ENCODE results near the gene GALR3. TPM values are rescaled to one million over a fixed set of nuclear protein-coding genes. Genes with fewer than 3 reads are reported as not detected.

Gene GALR3
- total and polyA plus RNA-seq, 12 donors, result 0.03 TPM; not detected in 11

DNA sequence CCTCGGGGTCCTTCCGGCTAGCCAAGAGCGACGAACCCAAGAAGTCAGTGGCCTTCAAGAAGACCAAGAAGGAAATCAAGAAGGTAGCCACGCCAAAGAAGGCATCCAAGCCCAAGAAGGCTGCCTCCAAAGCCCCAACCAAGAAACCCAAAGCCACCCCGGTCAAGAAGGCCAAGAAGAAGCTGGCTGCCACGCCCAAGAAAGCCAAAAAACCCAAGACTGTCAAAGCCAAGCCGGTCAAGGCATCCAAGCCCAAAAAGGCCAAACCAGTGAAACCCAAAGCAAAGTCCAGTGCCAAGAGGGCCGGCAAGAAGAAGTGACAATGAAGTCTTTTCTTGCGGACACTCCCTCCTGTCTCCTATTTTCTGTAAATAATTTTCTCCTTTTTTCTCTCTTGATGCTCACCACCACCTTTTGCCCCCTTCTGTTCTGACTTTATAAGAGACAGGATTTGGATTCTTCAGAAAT is 17.3 kb upstream of the GALR3 start:
- Histone ChIP-seq H3K27ac (peak overlapping the region; percentile 83 to 96 (median 92)), H3K4me1 (peaks cover 8 to 67% (median 42%) of the 10 kb centered on the region in 9 donors), H3K27me3 (peaks cover 0 to 34% (median 0%) of the 10 kb centered on the region in 7 donors), H3K9me3 (no peaks in the 10 kb centered on the region), H3K4me3 (peak overlapping the region; percentile 54 to 85 (median 71)), H3K36me3 (no peaks in the 10 kb centered on the region)
- no peak for DNase-seq
- WGBS, 2 donors, result 18 to 27% methylated on average over 10 of the region's 10 CpGs
- TF ChIP-seq CTCF (IDR thresholded peaks at IDR 0.05), result no peak
- intact Hi-C loops (cut with DNase I), result loop anchor here in 3 of 10 donors (5.0 to 10.0 kb wide), 2 partner anchors 46 to 51 kb away; no protein-coding TSS in a partner anchor
- ATAC-seq, result no peak

DNA sequence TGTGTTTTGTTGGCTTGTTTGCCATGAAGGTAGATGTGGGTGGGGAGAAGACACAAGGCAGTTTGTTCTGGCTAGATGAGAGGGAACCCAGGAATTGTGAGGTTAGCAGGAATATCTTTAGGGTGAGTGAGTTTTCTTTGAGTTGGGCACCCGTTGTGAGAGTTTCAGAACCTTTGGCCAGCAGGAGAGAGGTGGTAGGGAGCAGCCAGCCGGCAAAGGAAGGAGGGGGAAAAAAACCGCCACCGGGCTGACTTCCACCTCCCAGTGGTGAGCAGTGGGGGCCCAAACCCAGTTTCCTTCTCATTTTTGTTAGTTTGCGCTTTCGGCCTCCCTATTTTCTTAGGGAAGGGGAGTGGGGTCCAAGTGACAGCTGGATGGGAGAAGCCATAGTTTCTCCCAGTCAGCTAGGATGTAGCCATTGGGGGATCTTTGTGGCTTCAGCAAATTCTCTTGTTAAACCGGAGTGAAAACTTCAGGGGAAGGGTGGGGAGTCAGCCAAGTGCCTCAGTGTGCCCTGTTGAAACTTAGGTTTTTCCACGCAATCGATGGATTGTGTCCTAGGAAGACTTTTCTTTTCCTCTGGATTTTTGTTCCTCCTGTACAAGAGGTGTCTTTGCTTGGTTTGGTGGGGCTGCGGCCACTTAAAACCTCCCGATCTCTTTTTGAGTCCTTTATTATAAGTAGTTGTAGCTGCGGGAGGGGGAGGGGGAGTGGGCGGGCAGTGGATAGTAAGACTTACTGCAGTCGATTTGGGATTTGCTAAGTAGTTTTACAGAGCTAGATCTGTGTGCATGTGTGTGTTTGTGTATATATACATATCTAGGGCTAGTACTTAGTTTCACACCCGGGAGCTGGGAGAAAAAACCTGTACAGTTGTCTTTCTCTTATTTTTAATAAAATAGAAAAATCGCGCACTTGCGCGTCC is 16.5 kb upstream of the GALR3 start:
- DNase-seq (no peak), ATAC-seq (peak in 1 of 8 donors; percentile 18)
- H3K27ac ChIP-seq, result peak overlapping the region in 7 of 10 donors; percentile 39 to 96 (median 62)
- no peaks in the 10 kb centered on the region for H3K9me3 ChIP-seq
- H3K36me3 ChIP-seq, result no peaks in the 10 kb centered on the region
- no peak for TF ChIP-seq CTCF (IDR thresholded peaks at IDR 0.05)
- H3K4me1 ChIP-seq, result peaks cover 8 to 67% (median 42%) of the 10 kb centered on the region in 9 donors
- peaks cover 0 to 34% (median 0%) of the 10 kb centered on the region in 7 donors for H3K27me3 ChIP-seq
- intact Hi-C loops (cut with DNase I), result loop anchor here in 3 of 10 donors (5.0 to 10.0 kb wide), 2 partner anchors 46 to 52 kb away; no protein-coding TSS in a partner anchor
- peak overlapping the region; percentile 54 to 85 (median 71) for H3K4me3 ChIP-seq
- WGBS, 2 donors, result 1 to 4% methylated on average over 19 of the region's 19 CpGs

DNA sequence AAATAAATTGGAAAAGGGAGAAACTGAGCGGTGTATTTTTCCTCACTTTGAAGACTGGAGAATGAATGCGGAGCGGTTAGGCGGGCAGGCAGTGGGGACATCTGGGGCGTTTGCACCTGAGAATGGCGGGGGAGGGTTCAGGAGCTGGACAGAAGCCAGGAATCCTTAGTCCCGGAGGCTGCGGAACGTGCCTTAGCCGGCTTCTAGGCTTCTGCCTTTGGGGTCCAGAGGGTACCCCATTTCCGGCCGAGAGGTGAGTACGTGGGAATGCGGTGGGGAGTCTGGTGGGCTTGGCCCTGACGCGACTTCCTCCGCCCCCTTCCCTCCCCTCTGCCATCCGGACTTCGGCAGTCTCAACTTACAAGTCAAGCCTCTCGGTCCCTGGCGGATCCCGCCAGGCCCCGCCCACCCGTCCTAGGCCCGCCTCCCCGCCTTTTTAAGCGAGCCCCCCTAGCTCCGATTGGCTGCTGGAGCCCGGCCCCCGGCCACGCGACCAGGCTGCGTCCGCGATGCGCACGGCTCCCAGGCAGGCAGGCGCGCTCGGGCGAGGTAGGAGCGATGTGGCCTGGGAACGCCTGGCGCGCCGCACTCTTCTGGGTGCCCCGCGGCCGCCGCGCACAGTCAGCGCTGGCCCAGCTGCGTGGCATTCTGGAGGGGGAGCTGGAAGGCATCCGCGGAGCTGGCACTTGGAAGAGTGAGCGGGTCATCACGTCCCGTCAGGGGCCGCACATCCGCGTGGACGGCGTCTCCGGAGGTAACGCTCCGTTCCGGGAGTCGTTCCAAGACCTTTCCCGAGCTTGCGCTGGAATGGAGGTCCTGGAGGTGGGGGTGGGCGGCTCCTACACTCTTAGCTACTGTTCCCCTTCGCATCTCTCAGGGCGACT is 15.5 kb upstream of the GALR3 start, which contains the start of gene GCAT:
TSS of gene GCAT (plus strand) at position 525 of the 884 bp plus-strand sequence. CDS start at position 559, 34 bp downstream.
- Histone ChIP-seq H3K4me1 (peaks cover 6 to 58% (median 36%) of the 10 kb centered on the region in 9 donors), H3K4me3 (peak within 1 kb of the TSS; percentile 54 to 85 (median 71)), H3K9me3 (no peaks in the 10 kb centered on the region), H3K36me3 (no peaks in the 10 kb centered on the region), H3K27ac (peak within 1 kb of the TSS in 9 of 10 donors; percentile 30 to 96 (median 62)), H3K27me3 (peaks cover 0 to 27% (median 0%) of the 10 kb centered on the region in 7 donors)
- 0 to 1% methylated on average over 73 of the region's 73 CpGs for WGBS, 2 donors
- no peak for TF ChIP-seq CTCF (IDR thresholded peaks at IDR 0.05)
- intact Hi-C loops (cut with DNase I), result loop anchor here in 3 of 10 donors (5.0 to 10.0 kb wide), 2 partner anchors 45 to 53 kb away; no protein-coding TSS in a partner anchor
- peak; percentile 88 to 94 (median 91) for ATAC-seq
- peak; percentile 94 to 96 for DNase-seq

Data from heart right ventricle (tissue), 16 donors.